Sigmoid colon (tissue), 7 donors: Measurements from ENCODE around the gene TMPO. TPM values are rescaled to one million over a fixed set of nuclear protein-coding genes. Genes with fewer than 3 reads are reported as not detected.
"Not testable (repeated sequence)": the region's sequence is repeated elsewhere in the genome, so short reads cannot be mapped to it uniquely, and the experiment has no call there.

Experiments
- DNase-seq: peaks from one replicate; pipeline ENCODE4 v3.0.0-alpha.2; 2019
- H3K27ac ChIP-seq, 4 donors: fragments of 200-600 bp; sonication (generic); one replicate each; pipeline ENCODE4 v1.5.1; 2016 to 2019; ENCODE audit warnings: mild to moderate bottlenecking in 1 of 4
- H3K27me3 ChIP-seq, 3 donors: fragments of 200-600 bp; sonication (generic); one replicate each; pipeline ENCODE4 v1.5.1; 2019; ENCODE audit warnings: mild to moderate bottlenecking in 1 of 3
- H3K36me3 ChIP-seq, 4 donors: fragments of 200-600 bp; sonication (generic); one replicate each; pipeline ENCODE4 v1.5.1; 2016 to 2019
- H3K4me1 ChIP-seq, 4 donors: fragments of 200-600 bp; sonication (generic); one replicate each; pipeline ENCODE4 v1.5.1; 2017 to 2019
- H3K4me3 ChIP-seq, 4 donors: fragments of 200-600 bp; sonication (generic); one replicate each; pipeline ENCODE4 v1.5.1; 2017 to 2019; ENCODE audit warnings: mild to moderate bottlenecking in 2 of 4, moderate library complexity in 1 of 4
- H3K9me3 ChIP-seq, 4 donors: fragments of 200-600 bp in 3 of 4; sonication (generic) in 3 of 4; one replicate each; pipeline versions ENCODE4 v1.5.1 to v1.6.1; 2013 to 2019
- EP300 ChIP-seq, 4 donors: sonication (generic); formaldehyde crosslinking; IDR thresholded peaks; one replicate each; pipeline ENCODE4 v1.6.1; 2017; ENCODE audit warnings: antibody characterized with exemption in 4 of 4
- POLR2A ChIP-seq, 2 donors: fragments of 450-650 bp; IDR thresholded peaks; one replicate each; pipeline ENCODE4 v1.6.1; 2016; ENCODE audit warnings: antibody characterized with exemption in 2 of 2, mild to moderate bottlenecking in 2 of 2, moderate library complexity in 2 of 2
- POLR2AphosphoS5 ChIP-seq, 4 donors: sonication (generic); formaldehyde crosslinking; IDR thresholded peaks; one replicate each; pipeline ENCODE4 v1.6.1; 2017; ENCODE audit warnings: antibody characterized with exemption in 4 of 4
- WGBS, 2 donors: extraction: QIAGEN DNeasy Blood & Tissue Kit; methylation state at CpG; one replicate each; pipeline ENCODE4 v1.1.7; 2013; 5-methylcytosine and 5-hydroxymethylcytosine counted together
- intact Hi-C: fragments of 100-400 bp; cut with DNase I; formaldehyde crosslinking; loops from one replicate; pipeline ENCODE4 v1.15.1; 2023
- polyA plus RNA-seq, 3 donors: library from polyadenylated mRNA; stranded (reverse); fragments of 200-250 nt; gene quantifications; one replicate each; pipeline ENCODE4 v1.2.3, GENCODE V29; 2013
- small RNA-seq, 3 donors: library from RNA; depleted of rRNA; stranded (forward); fragments of <200 nt; gene quantifications; one replicate each; pipeline ENCODE3, GENCODE V24; 2016
- total RNA-seq, 4 donors: library from RNA; depleted of rRNA; stranded (reverse); fragments of >200 nt; gene quantifications; one replicate each; pipeline ENCODE4 v1.1.0, GENCODE V29; 2016
- TF ChIP-seq, protein P1 (sequence below), 4 experiments: fragments of 450-650 bp in 3 of 4; fragments of 200-600 bp in 1 of 4; IDR thresholded peaks; one replicate each; pipeline ENCODE4 v1.5.1; 2016 to 2019; ENCODE audit warnings: antibody characterized with exemption in 4 of 4, mild to moderate bottlenecking in 3 of 4, moderate library complexity in 2 of 4
- donor health status: healthy with polysubstance abuse.
- donor health status: Bipolar disorder and iron deficiency.
- donor health status: healthy.

The TMPO gene
- total and polyA plus RNA-seq, 7 donors, result 22.8 to 56.5 (median 47.4) TPM

GRCh38 chr12:98593351-98594049 is 78.1 kb downstream of the TMPO start, which contains the start of gene SLC25A3:
Gene SLC25A3, plus strand, starts transcription at chr12:98593686. Its CDS starts 293 bp downstream, at chr12:98593979.
- Histone ChIP-seq H3K9me3 (no peaks in the 10 kb centered on the region), H3K27me3 (no peaks in the 10 kb centered on the region), H3K4me3 (peak within 1 kb of the TSS; percentile 76 to 98 (median 88)), H3K27ac (peak within 1 kb of the TSS; percentile 94 to 100 (median 96)), H3K4me1 (peaks cover 0 to 40% (median 30%) of the 10 kb centered on the region in 4 donors), H3K36me3 (peaks cover 5 to 28% (median 12%) of the 10 kb centered on the region in 4 donors)
- DNase-seq, result peak; percentile 98
- intact Hi-C loops, result loop anchor here (1.0 to 5.0 kb wide), 3 partner anchors 52 to 89 kb away; partner anchors contain the start of genes APAF1 and TMPO
- 0% methylated on average over 67 of the region's 67 CpGs for WGBS, 2 donors
- peak; percentile 96 to 97 for TF ChIP-seq POLR2A (IDR thresholded peaks at IDR 0.05)
- TF ChIP-seq, protein P1, sequence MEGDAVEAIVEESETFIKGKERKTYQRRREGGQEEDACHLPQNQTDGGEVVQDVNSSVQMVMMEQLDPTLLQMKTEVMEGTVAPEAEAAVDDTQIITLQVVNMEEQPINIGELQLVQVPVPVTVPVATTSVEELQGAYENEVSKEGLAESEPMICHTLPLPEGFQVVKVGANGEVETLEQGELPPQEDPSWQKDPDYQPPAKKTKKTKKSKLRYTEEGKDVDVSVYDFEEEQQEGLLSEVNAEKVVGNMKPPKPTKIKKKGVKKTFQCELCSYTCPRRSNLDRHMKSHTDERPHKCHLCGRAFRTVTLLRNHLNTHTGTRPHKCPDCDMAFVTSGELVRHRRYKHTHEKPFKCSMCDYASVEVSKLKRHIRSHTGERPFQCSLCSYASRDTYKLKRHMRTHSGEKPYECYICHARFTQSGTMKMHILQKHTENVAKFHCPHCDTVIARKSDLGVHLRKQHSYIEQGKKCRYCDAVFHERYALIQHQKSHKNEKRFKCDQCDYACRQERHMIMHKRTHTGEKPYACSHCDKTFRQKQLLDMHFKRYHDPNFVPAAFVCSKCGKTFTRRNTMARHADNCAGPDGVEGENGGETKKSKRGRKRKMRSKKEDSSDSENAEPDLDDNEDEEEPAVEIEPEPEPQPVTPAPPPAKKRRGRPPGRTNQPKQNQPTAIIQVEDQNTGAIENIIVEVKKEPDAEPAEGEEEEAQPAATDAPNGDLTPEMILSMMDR (IDR thresholded peaks at IDR 0.05), result no peak
- TF ChIP-seq POLR2AphosphoS5 (IDR thresholded peaks at IDR 0.05), result peak; percentile 100
- TF ChIP-seq EP300 (IDR thresholded peaks at IDR 0.05), result peak in 1 of 4 donors; percentile 6

- peak; percentile 77 for DNase-seq
- H3K4me3 ChIP-seq, result peak overlapping the region; percentile 76 to 98 (median 88)
- H3K9me3 ChIP-seq, result no peaks in the 10 kb centered on the region
- WGBS, 2 donors, result 0% methylated on average over 35 of the region's 35 CpGs
- peak overlapping the region; percentile 94 to 100 (median 96) for H3K27ac ChIP-seq
- no peaks in the 10 kb centered on the region for H3K27me3 ChIP-seq
- intact Hi-C loops, result loop anchor here (5.0 kb wide), 1 partner anchor 77 kb away; the partner anchor contains the start of gene TMPO
- H3K4me1 ChIP-seq, result peaks cover 0 to 40% (median 30%) of the 10 kb centered on the region in 4 donors
- no peak for TF ChIP-seq POLR2A (IDR thresholded peaks at IDR 0.05)
- TF ChIP-seq, protein P1 (IDR thresholded peaks at IDR 0.05), result no peak
- TF ChIP-seq POLR2AphosphoS5 (IDR thresholded peaks at IDR 0.05), result peak in 1 of 4 donors; percentile 14
- TF ChIP-seq EP300 (IDR thresholded peaks at IDR 0.05), result no peak
- H3K36me3 ChIP-seq, result peaks cover 12 to 36% (median 19%) of the 10 kb centered on the region in 4 donors
These were observed 78.9 kb downstream of the TMPO start for GRCh38 chr12:98594050-98594835.

DNA sequence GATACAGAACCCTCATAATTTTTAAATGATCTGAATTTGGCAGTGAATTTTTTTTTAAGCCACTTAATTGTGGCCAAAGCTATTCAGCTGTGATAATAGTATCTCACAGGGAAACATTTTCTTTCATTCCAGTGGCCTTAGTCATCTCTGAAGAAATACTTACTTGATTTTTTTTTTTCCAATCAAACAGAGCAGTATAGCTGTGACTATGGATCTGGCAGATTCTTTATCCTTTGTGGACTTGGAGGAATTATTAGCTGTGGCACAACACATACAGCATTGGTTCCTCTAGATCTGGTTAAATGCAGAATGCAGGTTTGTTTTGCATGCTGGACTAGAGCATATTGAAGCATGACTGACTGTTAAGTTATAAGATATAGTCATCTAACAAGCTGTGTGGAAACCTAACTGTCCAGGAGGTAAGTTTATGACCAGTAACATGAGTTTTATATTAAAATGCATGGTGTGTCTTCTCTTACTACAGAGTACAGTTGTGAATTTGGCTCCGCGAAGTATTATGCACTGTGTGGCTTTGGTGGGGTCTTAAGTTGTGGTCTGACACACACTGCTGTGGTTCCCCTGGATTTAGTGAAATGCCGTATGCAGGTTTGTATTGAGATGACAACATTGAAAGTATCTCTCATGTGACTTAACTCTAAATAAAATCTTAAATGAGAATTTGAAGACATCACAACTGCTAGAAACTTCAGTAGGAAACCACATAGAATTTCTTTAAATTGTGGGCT is 80.0 kb downstream of the TMPO start:
- DNase-seq, result no peak
- Histone ChIP-seq H3K4me3 (peak overlapping the region; percentile 76 to 98 (median 88)), H3K27ac (peak overlapping the region; percentile 94 to 100 (median 96)), H3K27me3 (no peaks in the 10 kb centered on the region), H3K36me3 (peaks cover 22 to 47% (median 31%) of the 10 kb centered on the region in 4 donors), H3K9me3 (no peaks in the 10 kb centered on the region), H3K4me1 (peaks cover 0 to 40% (median 30%) of the 10 kb centered on the region in 4 donors)
- intact Hi-C loops, result no loop called here
- 42 to 49% methylated on average over 3 of the region's 3 CpGs for WGBS, 2 donors
- TF ChIP-seq EP300 (IDR thresholded peaks at IDR 0.05) (no peak), POLR2A (IDR thresholded peaks at IDR 0.05) (no peak), POLR2AphosphoS5 (IDR thresholded peaks at IDR 0.05) (no peak)
- TF ChIP-seq, protein P1 (IDR thresholded peaks at IDR 0.05), result no peak

DNA sequence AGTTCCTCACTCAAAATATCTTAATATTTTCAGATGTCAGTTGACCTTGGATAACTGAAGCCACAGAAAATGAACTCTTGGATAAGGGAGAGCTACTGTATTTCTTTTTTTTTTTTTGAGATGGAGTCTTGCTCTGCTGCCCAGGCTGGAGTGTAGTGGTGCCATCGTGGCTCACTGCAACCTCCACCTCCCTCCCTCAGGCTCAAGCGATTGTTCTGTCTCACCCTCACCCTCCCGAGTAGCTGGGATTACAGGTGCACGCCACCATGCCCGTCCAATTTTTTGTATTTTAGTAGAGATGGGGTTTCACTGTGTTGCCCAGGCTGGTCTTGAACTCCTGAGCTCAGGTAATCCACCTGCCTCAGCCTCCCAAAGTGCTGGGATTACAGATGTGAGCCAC is 81.9 kb downstream of the TMPO start:
- DNase-seq, intact Hi-C loops, H3K27ac ChIP-seq, H3K9me3 ChIP-seq, H3K4me3 ChIP-seq, H3K27me3 ChIP-seq: not testable (repeated sequence)
- Histone ChIP-seq H3K4me1 (peaks cover 0 to 40% (median 30%) of the 10 kb centered on the region in 4 donors), H3K36me3 (peaks cover 36 to 66% (median 48%) of the 10 kb centered on the region in 4 donors)
- 85 to 96% methylated on average over 5 of the region's 5 CpGs for WGBS, 2 donors

Small RNA genes within 50 kb of the gene (small RNA-seq; reads per million reads assigned to genes)
- 2.8 to 12.0 (median 6.6) reads per million in 3 donors for gene SNORA53

Other genes starting within 250 kb of the TMPO start
- 100 to 1,000 TPM; 525 to 641 (median 599) TPM for gene SLC25A3, start 78.1 kb downstream of the TMPO start, total RNA-seq
- gene SLC25A3, start 78.1 kb downstream of the TMPO start, polyA plus RNA-seq, result 100 to 1,000 TPM; 551 to 872 (median 668) TPM
- gene IKBIP, start 129.2 kb downstream of the TMPO start, total RNA-seq, result 10 to 100 TPM in 2 of 4 donors, 1 to 10 TPM in 2; 6.8 to 15.2 (median 10.8) TPM
- 1 to 10 TPM; 4.8 to 7.2 (median 6.0) TPM for gene IKBIP, start 129.2 kb downstream of the TMPO start, polyA plus RNA-seq
- gene APAF1, start 129.7 kb downstream of the TMPO start, total RNA-seq, result 10 to 100 TPM in 2 of 4 donors, 1 to 10 TPM in 2; 6.2 to 14.6 (median 9.4) TPM
- 10 to 100 TPM; 17.3 to 20.1 (median 18.0) TPM for gene APAF1, start 129.7 kb downstream of the TMPO start, polyA plus RNA-seq